Cerebellar nuclear complex (tissue), 1 donor: ENCODE data around the gene SPAST.
"Not testable (repeated sequence)": the region's sequence is repeated elsewhere in the genome, so short reads cannot be mapped to it uniquely, and the experiment has no call there.

Source experiments
- DNase-seq, 2 experiments: peaks; one replicate each; lab custom pipeline; 2025; lab: John Stamatoyannopoulos, UW

The SPAST gene

DNA sequence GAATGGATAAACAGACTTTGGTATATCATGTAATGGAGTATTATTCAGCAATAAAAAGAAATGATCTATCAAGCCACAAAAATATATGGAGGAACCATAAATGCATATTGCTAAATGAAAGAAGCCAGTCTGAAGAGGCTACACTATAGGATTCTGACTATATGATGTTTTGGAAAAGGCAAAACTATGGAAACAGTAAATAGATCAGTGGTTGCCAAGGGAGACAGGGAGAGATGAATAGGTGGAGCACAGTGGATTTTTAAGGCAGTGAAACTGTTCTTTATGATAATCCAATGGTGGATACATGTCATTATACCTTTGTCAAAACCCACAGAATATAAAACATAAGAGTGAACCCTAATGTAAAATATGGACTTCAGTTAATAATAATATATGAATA lies 61.3 kb downstream of the SPAST start:
- no peak for DNase-seq

DNA sequence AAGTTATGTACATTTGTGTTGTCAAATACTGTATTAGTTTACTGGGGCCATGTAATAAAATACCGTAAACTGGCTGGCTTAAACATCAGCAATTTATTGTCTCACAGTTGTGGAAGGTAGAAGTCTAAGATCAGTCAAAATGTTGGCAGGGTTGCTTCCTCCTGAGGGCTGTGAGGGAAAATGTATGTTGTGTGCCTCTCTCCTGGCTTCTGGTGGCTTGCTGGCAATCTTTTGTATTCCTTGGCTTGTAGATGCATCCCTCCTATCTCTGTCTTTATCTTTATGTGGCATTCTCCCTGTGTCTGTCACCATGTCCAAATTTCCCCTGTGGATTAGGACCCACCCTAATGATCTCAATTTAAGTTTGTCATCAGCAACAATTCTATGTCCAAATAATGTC lies 65.3 kb downstream of the SPAST start:
- no peak for DNase-seq

- no peak for DNase-seq
Observed at GRCh38 chr2:32129086-32129485, 65.7 kb downstream of the SPAST start.

- no peak for DNase-seq
Observed at GRCh38 chr2:32135409-32135808, 72.1 kb downstream of the SPAST start.

DNA sequence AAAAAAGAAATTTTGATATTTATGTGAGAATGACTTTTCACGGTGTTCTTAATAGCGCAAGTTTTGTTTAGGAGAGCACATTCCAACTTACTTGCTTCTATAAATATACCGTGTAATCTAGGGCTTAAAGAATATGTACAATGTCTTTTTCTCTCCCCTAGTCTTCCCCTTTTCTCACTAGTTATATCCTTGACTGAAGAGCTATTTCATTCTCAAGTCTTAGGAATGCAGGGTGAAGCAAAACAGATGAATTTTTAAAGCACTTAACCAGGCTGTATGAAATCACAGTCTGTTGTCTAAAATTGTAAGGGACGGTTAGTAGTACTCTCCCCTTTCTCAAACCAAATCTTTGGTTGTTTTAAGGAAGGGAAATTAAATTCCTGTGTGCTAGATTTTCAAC lies 72.7 kb downstream of the SPAST start:
- no peak for DNase-seq

DNA sequence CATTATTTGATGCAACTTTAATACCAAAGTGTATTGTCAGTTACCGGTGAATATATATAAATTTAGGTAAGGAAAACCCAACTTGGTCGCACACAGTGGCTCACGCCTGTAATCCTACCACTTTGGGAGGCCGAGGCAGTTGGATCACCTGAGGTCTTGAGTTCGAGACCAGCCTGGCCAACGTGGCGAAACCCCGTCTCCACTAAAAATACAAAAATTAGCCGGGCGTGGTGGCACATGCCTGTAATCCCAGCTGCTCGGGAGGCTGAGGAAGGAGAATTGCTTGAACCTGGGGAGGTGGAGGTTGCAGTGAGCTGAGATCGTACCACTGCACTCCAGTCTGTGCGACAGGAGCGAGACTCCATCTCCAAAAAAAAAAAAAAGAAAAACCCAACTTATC lies 88.2 kb downstream of the SPAST start:
- DNase-seq = not testable (repeated sequence)

- DNase-seq = no peak
Observed at GRCh38 chr2:32159678-32160077, 96.3 kb downstream of the SPAST start.

GRCh38 chr2:32161296-32161695 lies 97.9 kb downstream of the SPAST start:
- DNase-seq = no peak

DNA sequence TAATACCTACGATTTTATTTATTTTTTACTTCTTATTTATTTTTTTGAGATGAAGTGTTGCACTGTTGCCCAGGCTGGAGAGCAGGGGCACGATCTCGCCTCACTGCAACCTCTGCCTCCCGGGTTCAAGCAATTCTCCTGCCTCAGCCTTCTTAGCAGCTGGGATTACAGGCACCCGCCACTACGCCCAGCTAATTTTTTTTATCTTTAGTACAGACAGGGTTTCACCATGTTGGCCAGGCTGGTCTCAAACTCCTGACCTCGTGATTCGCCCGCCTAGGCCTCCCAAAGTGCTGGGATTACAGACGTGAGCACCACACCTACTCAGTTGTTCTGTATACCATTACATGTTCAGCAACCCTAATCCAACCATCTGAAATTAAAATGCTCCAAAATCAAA lies 100.9 kb downstream of the SPAST start:
- not testable (repeated sequence) for DNase-seq

- DNase-seq = not testable (repeated sequence)
Observed at GRCh38 chr2:32165027-32165347, 101.6 kb downstream of the SPAST start.

- no peak for DNase-seq
Observed at GRCh38 chr2:32166115-32166574, 102.8 kb downstream of the SPAST start.

GRCh38 chr2:32168513-32168912 lies 105.2 kb downstream of the SPAST start:
- DNase-seq = no peak

- DNase-seq = no peak
Observed at GRCh38 chr2:32172870-32173269, 109.5 kb downstream of the SPAST start.

- no peak for DNase-seq
Observed at GRCh38 chr2:32182667-32183066, 119.3 kb downstream of the SPAST start.

DNA sequence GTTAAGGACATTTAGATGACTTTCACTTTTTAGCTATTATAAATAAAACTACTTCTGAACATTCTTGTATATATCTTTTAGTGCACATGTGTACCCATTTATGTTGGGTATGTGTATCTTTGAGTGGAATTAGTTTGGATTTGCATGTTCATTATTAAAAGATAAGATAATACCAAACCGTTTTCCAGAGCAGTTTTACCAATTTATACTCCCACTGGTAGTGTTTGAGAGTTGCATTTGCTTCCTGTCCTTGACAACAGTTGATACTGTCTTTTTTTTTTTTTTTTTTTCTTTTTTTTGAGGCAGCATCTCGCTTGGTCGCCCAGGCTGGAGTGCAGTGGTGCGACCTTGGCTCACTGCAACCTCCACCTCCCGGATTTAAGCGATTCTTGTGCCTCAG lies 125.7 kb downstream of the SPAST start:
- DNase-seq = no peak

DNA sequence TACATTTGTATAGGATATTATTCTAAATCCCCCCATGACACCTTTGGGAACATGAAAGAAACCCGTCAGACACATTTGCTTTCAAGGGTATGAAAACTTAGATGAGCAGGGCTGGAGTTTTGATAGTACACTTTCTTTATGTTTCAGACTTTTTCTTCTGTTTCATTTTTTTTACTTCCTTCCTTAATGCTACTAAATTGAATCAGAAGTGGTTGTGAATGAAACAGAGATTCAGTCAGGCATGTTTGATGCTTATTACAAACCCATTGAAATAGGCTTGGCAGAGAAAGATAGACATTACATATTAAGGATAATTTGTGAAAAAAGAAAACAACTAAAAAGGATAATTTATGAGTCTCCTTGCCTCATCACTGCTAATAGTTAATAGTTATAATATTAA lies 129.1 kb downstream of the SPAST start:
- DNase-seq = no peak

- no peak for DNase-seq
Observed at GRCh38 chr2:32200814-32201213, 137.5 kb downstream of the SPAST start.

DNA sequence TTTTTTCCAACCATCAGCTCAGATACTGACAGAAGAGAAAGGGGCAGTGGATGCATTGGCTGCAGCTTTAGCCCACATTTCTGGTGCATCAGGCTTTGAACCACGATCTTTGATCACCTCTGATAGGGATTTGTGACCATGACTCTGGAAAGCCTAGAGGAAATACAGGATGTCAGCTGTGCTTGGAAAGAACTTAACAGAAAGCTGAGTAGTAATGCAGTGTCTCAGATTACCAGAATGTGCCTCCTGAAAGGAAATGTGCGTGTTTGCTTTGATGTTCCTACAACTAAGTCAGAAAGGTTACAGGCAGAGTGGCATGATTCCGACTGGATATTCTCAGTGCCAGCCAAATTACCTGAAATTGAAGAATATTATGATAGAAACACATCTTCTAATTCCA lies 140.1 kb downstream of the SPAST start:
- not testable (repeated sequence) for DNase-seq
